B cell (primary cell): ENCODE results near the gene CHD6. TPM values are rescaled to one million over a fixed set of nuclear protein-coding genes. Genes with fewer than 3 reads are reported as not detected.

Source experiments
- ATAC-seq: fragments of 200-7000 bp; cut with Tn5 transposase; one replicate; pipeline ENCODE4 v1.10.0; 2021; ENCODE audit warnings: low read depth, mild to moderate bottlenecking, moderate number of reproducible peaks, moderate library complexity
- CTCF ChIA-PET: fragments of 350-600 bp; sonication (Branson Sonifier 250); formaldehyde crosslinking; loops from one replicate; lab custom pipeline; 2021; ENCODE audit warnings: antibody characterized with exemption, inconsistent platforms; lab: Charles Lee
- POLR2A ChIA-PET: fragments of 350-600 bp; sonication (Branson Sonifier 250); formaldehyde crosslinking; loops from one replicate; lab custom pipeline; 2021; ENCODE audit warnings: antibody characterized with exemption; lab: Charles Lee
- DNase-seq: peaks from one replicate; pipeline ENCODE4 v3.0.0; 2013
- H2AFZ ChIP-seq: 2 replicates; pipeline ENCODE4 v1.6.1; 2012; ENCODE audit warnings: mild to moderate bottlenecking, low read depth, low read length; ENCODE audit not compliant: insufficient read depth, poor library complexity, severe bottlenecking
- H3K27ac ChIP-seq, 2 donors: 1 replicate in 1 of 2; 2 replicates in 1 of 2; pipeline ENCODE4 v1.5.1; 2012 to 2013; ENCODE audit warnings: low read length in 2 of 2, mild to moderate bottlenecking in 2 of 2, moderate library complexity in 1 of 2
- H3K27me3 ChIP-seq, 4 experiments: fragments of 200-600 bp in 1 of 4; sonication (generic) in 1 of 4; replicated peaks in 1 of 4; 1 replicate in 2 of 4; 2 replicates in 2 of 4; pipeline versions ENCODE4 v1.6.1 to v1.7.0; 2013 to 2016; ENCODE audit warnings: low read length in 3 of 4, mild to moderate bottlenecking in 2 of 4, mixed read lengths in 1 of 4, moderate library complexity in 1 of 4; ENCODE audit not compliant: insufficient read depth in 4 of 4, control insufficient read depth in 3 of 4; ENCODE audit errors: control extremely low read depth in 1 of 4
- H3K36me3 ChIP-seq, 2 experiments: replicated peaks in 1 of 2; 1 replicate in 1 of 2; 2 replicates in 1 of 2; pipeline versions ENCODE4 v1.6.1 to v1.7.1; 2013; ENCODE audit warnings: low read length in 1 of 2; ENCODE audit not compliant: insufficient read depth in 2 of 2, control insufficient read depth in 1 of 2; ENCODE audit errors: control extremely low read depth in 1 of 2, extremely low read depth in 1 of 2
- H3K4me1 ChIP-seq, 2 donors: fragments of 200-600 bp in 1 of 2; sonication (generic) in 1 of 2; 1 replicate in 1 of 2; 2 replicates in 1 of 2; pipeline versions ENCODE4 v1.5.1 to v1.6.1; 2013 to 2017; ENCODE audit warnings: low read length in 2 of 2; ENCODE audit not compliant: control insufficient read depth in 2 of 2, insufficient read depth in 2 of 2
- H3K4me2 ChIP-seq: replicated peaks from 2 replicates; pipeline ENCODE3; 2012; ENCODE audit warnings: mild to moderate bottlenecking, low read depth, low read length; ENCODE audit not compliant: poor library complexity, severe bottlenecking
- H3K4me3 ChIP-seq, 5 experiments: fragments of 200-600 bp in 1 of 5; sonication (generic) in 1 of 5; 1 replicate in 3 of 5; 2 replicates in 2 of 5; pipeline versions ENCODE4 v1.5.1 to v1.7.0; 2011 to 2016; ENCODE audit warnings: low read length in 4 of 5, mild to moderate bottlenecking in 4 of 5, low read depth in 2 of 5, control low read depth in 1 of 5, moderate library complexity in 1 of 5; ENCODE audit not compliant: insufficient read depth in 1 of 5; ENCODE audit errors: control extremely low read depth in 1 of 5, extremely low read depth in 1 of 5
- H3K79me2 ChIP-seq: fragments of 200-600 bp; sonication (generic); one replicate; pipeline ENCODE4 v1.6.0; 2016; ENCODE audit warnings: low read length; ENCODE audit not compliant: control insufficient read depth, insufficient read depth
- H3K9ac ChIP-seq: fragments of 200-600 bp; sonication (generic); 2 replicates; pipeline ENCODE4 v1.6.1; 2017; ENCODE audit warnings: mild to moderate bottlenecking, low read length, moderate library complexity
- H3K9me3 ChIP-seq, 3 donors: one replicate each; pipeline versions ENCODE4 v1.6.1 to v1.7.1; 2013; ENCODE audit warnings: low read length in 2 of 3; ENCODE audit not compliant: control insufficient read depth in 2 of 3, insufficient read depth in 1 of 3; ENCODE audit errors: control extremely low read depth in 1 of 3
- H4K20me1 ChIP-seq: 2 replicates; pipeline ENCODE4 v1.6.0; 2012; ENCODE audit warnings: mild to moderate bottlenecking, low read length; ENCODE audit not compliant: insufficient read depth, control insufficient read depth, poor library complexity, severe bottlenecking
- H3K27ac Mint-ChIP-seq: one replicate; pipeline ENCODE4 v1.8.0; 2021; ENCODE audit warnings: mixed read lengths
- H3K27me3 Mint-ChIP-seq: one replicate; pipeline ENCODE4 v1.8.0; 2021; ENCODE audit warnings: mixed read lengths
- H3K4me1 Mint-ChIP-seq: one replicate; pipeline ENCODE4 v1.8.0; 2021; ENCODE audit warnings: mixed read lengths
- H3K4me3 Mint-ChIP-seq: one replicate; pipeline ENCODE4 v1.8.0; 2021; ENCODE audit warnings: mixed read lengths
- H3K9me3 Mint-ChIP-seq: one replicate; pipeline ENCODE4 v1.8.0; 2022; ENCODE audit warnings: mixed read lengths; ENCODE audit not compliant: insufficient read depth
- EZH2 ChIP-seq: IDR thresholded peaks from 2 replicates; pipeline ENCODE4 v1.6.1; 2012; ENCODE audit warnings: borderline replicate concordance, low read depth, mild to moderate bottlenecking, moderate library complexity, low read length; ENCODE audit not compliant: insufficient read depth, poor library complexity, severe bottlenecking
- WGBS: methylation state at CpG from one replicate; pipeline ENCODE4 v1.1.5; 2013; ENCODE audit warnings: missing lambda C conversion rate; ENCODE audit not compliant: insufficient coverage; 5-methylcytosine and 5-hydroxymethylcytosine counted together
- intact Hi-C: fragments of 100-400 bp; cut with micrococcal nuclease; formaldehyde crosslinking; loops from one replicate; pipeline ENCODE4 v1.10.0; 2022
- polyA plus RNA-seq: library from polyadenylated mRNA; depleted of rRNA; stranded (reverse); fragments of >200 nt; gene quantifications from 2 replicates; pipeline ENCODE4 v1.2.3, GENCODE V29; 2012
- total RNA-seq, 2 donors: library from RNA; stranded (reverse); fragments of 120-200 nt in 1 of 2; gene quantifications; 1 replicate in 1 of 2; 2 replicates in 1 of 2; pipeline versions ENCODE4 v1.2.3 to v1.2.4, GENCODE V29; 2013 to 2022
- TF ChIP-seq, protein P1 (sequence below): fragments of 200-600 bp; IDR thresholded peaks from one replicate; pipeline ENCODE4 v1.8.0; 2022; ENCODE audit warnings: antibody characterized with exemption, mild to moderate bottlenecking

Gene CHD6
- total and polyA plus RNA-seq, 2 donors (not counting 1 experiment from before 2014, with no cell fraction given) = 10.3 to 117 TPM

DNA sequence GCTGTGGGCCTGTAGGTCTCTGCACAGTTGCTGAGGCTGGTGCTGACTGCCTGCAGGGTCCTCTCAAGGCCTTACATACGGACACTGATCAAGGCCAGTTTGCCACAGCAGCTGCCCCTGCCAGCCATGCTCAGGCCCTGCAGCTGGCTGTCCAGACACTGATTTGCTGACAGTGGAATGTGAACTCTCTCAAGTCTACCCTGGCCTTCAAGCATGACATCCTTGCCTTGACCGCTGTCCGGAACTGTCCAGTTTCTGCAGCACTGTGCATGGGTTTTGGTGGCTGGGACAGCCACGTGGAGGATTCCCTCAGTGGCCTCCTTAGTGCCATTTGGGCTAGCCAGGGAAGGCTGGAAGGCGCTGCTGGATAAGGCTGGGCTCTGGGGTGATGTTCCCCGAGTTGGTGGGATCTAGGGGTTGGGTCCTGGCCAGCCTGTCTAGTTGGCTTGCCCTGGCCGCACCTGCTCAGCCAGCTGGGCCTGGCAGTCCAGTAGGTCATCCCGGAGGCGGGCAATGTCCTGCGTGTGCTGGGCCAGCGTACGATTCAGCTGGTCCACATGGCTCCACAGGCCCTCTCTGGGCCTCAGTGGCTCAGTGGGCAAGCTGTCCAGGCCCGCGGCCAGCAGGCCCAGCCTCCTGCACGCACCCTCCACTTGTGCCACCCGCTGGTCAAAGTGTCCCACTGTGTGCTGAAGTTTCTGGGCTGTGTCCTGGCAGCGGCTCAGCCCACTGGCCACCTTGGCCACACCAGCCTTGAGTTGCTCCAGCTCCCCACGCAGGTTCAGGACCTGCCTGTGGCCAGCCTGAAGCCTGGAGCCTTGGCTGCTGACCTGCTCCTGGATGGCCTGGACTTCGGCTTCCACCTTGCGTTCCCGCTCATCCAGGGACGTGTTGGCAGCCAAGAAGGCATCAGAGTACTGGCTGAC is 257.1 kb downstream of the CHD6 start:
- Mint-ChIP-seq H3K4me3 (no peak overlapping the region), H3K27ac (no peak overlapping the region), H3K9me3 (no peaks in the 10 kb centered on the region), H3K27me3 (peaks cover 12% of the 10 kb centered on the region), H3K4me1 (no peaks in the 10 kb centered on the region)
- WGBS = 90% methylated on average over 22 of the region's 22 CpGs
- Histone ChIP-seq H4K20me1 (no peaks in the 10 kb centered on the region), H3K27me3 (peaks cover 0 to 9% (median 2%) of the 10 kb centered on the region in 4 experiments), H3K9me3 (no peaks in the 10 kb centered on the region), H3K4me1 (no peaks in the 10 kb centered on the region), H3K9ac (no peak overlapping the region), H3K79me2 (no peaks in the 10 kb centered on the region), H3K27ac (no peak overlapping the region), H2AFZ (no peak overlapping the region), H3K4me2 (no peak overlapping the region), H3K4me3 (no peak overlapping the region), H3K36me3 (no peaks in the 10 kb centered on the region)
- CTCF ChIA-PET = no interaction called here
- ATAC-seq (no peak), DNase-seq (no peak)
- intact Hi-C loops = no loop called here
- POLR2A ChIA-PET = no interaction called here
- TF ChIP-seq, protein P1, sequence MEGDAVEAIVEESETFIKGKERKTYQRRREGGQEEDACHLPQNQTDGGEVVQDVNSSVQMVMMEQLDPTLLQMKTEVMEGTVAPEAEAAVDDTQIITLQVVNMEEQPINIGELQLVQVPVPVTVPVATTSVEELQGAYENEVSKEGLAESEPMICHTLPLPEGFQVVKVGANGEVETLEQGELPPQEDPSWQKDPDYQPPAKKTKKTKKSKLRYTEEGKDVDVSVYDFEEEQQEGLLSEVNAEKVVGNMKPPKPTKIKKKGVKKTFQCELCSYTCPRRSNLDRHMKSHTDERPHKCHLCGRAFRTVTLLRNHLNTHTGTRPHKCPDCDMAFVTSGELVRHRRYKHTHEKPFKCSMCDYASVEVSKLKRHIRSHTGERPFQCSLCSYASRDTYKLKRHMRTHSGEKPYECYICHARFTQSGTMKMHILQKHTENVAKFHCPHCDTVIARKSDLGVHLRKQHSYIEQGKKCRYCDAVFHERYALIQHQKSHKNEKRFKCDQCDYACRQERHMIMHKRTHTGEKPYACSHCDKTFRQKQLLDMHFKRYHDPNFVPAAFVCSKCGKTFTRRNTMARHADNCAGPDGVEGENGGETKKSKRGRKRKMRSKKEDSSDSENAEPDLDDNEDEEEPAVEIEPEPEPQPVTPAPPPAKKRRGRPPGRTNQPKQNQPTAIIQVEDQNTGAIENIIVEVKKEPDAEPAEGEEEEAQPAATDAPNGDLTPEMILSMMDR = no peak
- TF ChIP-seq EZH2 = no peak

DNA sequence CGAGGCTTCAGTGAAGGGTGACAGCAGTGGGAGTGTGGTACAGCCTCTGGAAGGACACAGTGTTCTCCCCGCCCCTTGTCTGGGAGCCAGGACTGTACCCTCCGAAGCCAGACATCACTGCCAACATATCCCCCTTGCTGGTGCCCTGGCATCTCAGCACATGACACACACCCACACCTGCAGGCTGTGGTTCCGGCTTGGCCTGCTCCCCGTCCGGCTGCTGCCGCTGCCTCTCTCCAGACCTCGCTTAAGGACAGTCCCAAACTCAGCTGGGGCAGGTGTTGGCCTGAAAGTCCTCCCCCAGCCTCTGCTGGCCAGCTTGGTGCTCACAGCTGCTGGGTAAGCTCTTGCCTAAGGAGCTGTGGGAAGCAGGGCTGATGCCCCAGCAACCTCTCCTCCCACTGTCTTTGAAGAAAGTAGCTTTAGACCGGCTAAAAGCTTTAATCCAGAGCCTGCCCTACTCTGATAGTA is 258.6 kb downstream of the CHD6 start:
- no peak overlapping the region for H3K9ac ChIP-seq
- peaks cover 0 to 2% (median 0%) of the 10 kb centered on the region in 4 experiments for H3K27me3 ChIP-seq
- POLR2A ChIA-PET = no interaction called here
- intact Hi-C loops = no loop called here
- Mint-ChIP-seq H3K27ac (no peak overlapping the region), H3K9me3 (no peaks in the 10 kb centered on the region), H3K27me3 (peaks cover under 1% of the 10 kb centered on the region), H3K4me3 (no peak overlapping the region), H3K4me1 (no peaks in the 10 kb centered on the region)
- H3K4me2 ChIP-seq = no peak overlapping the region
- no peaks in the 10 kb centered on the region for H3K79me2 ChIP-seq
- no peak overlapping the region for H3K27ac ChIP-seq
- TF ChIP-seq EZH2 = no peak
- TF ChIP-seq, protein P1 = no peak
- DNase-seq (no peak), ATAC-seq (no peak)
- no peak overlapping the region for H2AFZ ChIP-seq
- H3K4me3 ChIP-seq = no peak overlapping the region
- H3K36me3 ChIP-seq = no peaks in the 10 kb centered on the region
- no peaks in the 10 kb centered on the region for H4K20me1 ChIP-seq
- no peaks in the 10 kb centered on the region for H3K4me1 ChIP-seq
- no peaks in the 10 kb centered on the region for H3K9me3 ChIP-seq
- CTCF ChIA-PET = interaction anchor here (0.7 to 1.2 kb wide), 2 partner anchors 20 to 378 kb away, joined by 3 to 4 read pairs; no protein-coding TSS in a partner anchor
- WGBS = 96% methylated on average over 9 of the region's 9 CpGs
